ENCODE data around the gene LRRK1. TPM values are rescaled to one million over a fixed set of nuclear protein-coding genes. Genes with fewer than 3 reads are reported as not detected.

LRRK1 gene
- total RNA-seq, 2 experiments from 2014 or later, result 0.40 to 0.45 TPM

- Mint-ChIP-seq H3K27ac (no peak overlapping the region), H3K9me3 (no peaks in the 10 kb centered on the region), H3K36me3 (ENCODE audit: low read depth) (no peaks in the 10 kb centered on the region), H3K4me3 (no peak overlapping the region), H3K4me1 (peaks cover 7% of the 10 kb centered on the region), H3K27me3 (no peaks in the 10 kb centered on the region)
- ChIA-PET POLR2A (no interaction called here), CTCF (interaction anchor here (0.6 to 1.6 kb wide), 7 partner anchors 12 to 467 kb away, joined by 3 to 6 read pairs (median 3); no protein-coding TSS in a partner anchor)
- DNase-seq, result no peak
These were observed 195.5 kb downstream of the LRRK1 start for GRCh38 chr15:101114610-101115009.

GRCh38 chr15:101115393-101115785 is 196.2 kb downstream of the LRRK1 start:
- POLR2A ChIA-PET, result no interaction called here
- CTCF ChIA-PET, result interaction anchor here (1.0 to 1.6 kb wide), 6 partner anchors 11 to 133 kb away, joined by 3 to 6 read pairs (median 4); no protein-coding TSS in a partner anchor
- no peaks in the 10 kb centered on the region for H3K27me3 Mint-ChIP-seq
- H3K4me1 Mint-ChIP-seq, result peaks cover 7% of the 10 kb centered on the region
- H3K4me3 Mint-ChIP-seq, result no peak overlapping the region
- H3K27ac Mint-ChIP-seq, result no peak overlapping the region
- H3K9me3 Mint-ChIP-seq, result no peaks in the 10 kb centered on the region
- no peak for DNase-seq
- H3K36me3 Mint-ChIP-seq (ENCODE audit: low read depth), result no peaks in the 10 kb centered on the region

GRCh38 chr15:101115786-101116680 is 196.9 kb downstream of the LRRK1 start:
- CTCF ChIA-PET, result interaction anchor here (1.0 to 1.6 kb wide), 5 partner anchors 12 to 133 kb away, joined by 3 to 6 read pairs (median 3); no protein-coding TSS in a partner anchor
- Mint-ChIP-seq H3K4me3 (no peak overlapping the region), H3K27me3 (no peaks in the 10 kb centered on the region), H3K27ac (no peak overlapping the region), H3K4me1 (peaks cover 9% of the 10 kb centered on the region), H3K9me3 (no peaks in the 10 kb centered on the region), H3K36me3 (ENCODE audit: low read depth) (no peaks in the 10 kb centered on the region)
- POLR2A ChIA-PET, result no interaction called here
- no peak for DNase-seq

- no peaks in the 10 kb centered on the region for H3K36me3 Mint-ChIP-seq (ENCODE audit: low read depth)
- CTCF ChIA-PET, result interaction anchor here (1.1 kb wide), 1 partner anchor 10 kb away, joined by 3 read pairs; no protein-coding TSS in a partner anchor
- no peak for DNase-seq
- H3K4me3 Mint-ChIP-seq, result no peak overlapping the region
- H3K9me3 Mint-ChIP-seq, result no peaks in the 10 kb centered on the region
- peaks cover 12% of the 10 kb centered on the region for H3K4me1 Mint-ChIP-seq
- POLR2A ChIA-PET, result interaction anchor here (0.5 kb wide), 1 partner anchor 686 kb away, joined by 4 read pairs; no protein-coding TSS in a partner anchor
- no peaks in the 10 kb centered on the region for H3K27me3 Mint-ChIP-seq
- H3K27ac Mint-ChIP-seq, result no peak overlapping the region
These were observed 197.5 kb downstream of the LRRK1 start for GRCh38 chr15:101116681-101116976.

- POLR2A ChIA-PET, result no interaction called here
- H3K4me1 Mint-ChIP-seq, result peaks cover 27% of the 10 kb centered on the region
- H3K36me3 Mint-ChIP-seq (ENCODE audit: low read depth), result peaks cover 3% of the 10 kb centered on the region
- no peak overlapping the region for H3K4me3 Mint-ChIP-seq
- no peak for DNase-seq
- H3K9me3 Mint-ChIP-seq, result no peaks in the 10 kb centered on the region
- H3K27ac Mint-ChIP-seq, result no peak overlapping the region
- H3K27me3 Mint-ChIP-seq, result no peaks in the 10 kb centered on the region
- CTCF ChIA-PET, result no interaction called here
These were observed 199.0 kb downstream of the LRRK1 start for GRCh38 chr15:101118116-101118515.

GRCh38 chr15:101118615-101119014 is 199.5 kb downstream of the LRRK1 start:
- H3K4me1 Mint-ChIP-seq, result peaks cover 32% of the 10 kb centered on the region
- no peak for DNase-seq
- no peak overlapping the region for H3K27ac Mint-ChIP-seq
- H3K9me3 Mint-ChIP-seq, result no peaks in the 10 kb centered on the region
- no peaks in the 10 kb centered on the region for H3K27me3 Mint-ChIP-seq
- peaks cover 3% of the 10 kb centered on the region for H3K36me3 Mint-ChIP-seq (ENCODE audit: low read depth)
- CTCF ChIA-PET, result interaction anchor here (1.0 to 1.5 kb wide), 4 partner anchors 13 to 71 kb away, joined by 3 to 6 read pairs (median 4); no protein-coding TSS in a partner anchor
- POLR2A ChIA-PET, result no interaction called here
- no peak overlapping the region for H3K4me3 Mint-ChIP-seq

GRCh38 chr15:101119181-101119580 is 200.0 kb downstream of the LRRK1 start:
- ChIA-PET POLR2A (no interaction called here), CTCF (interaction anchor here (1.0 to 1.5 kb wide), 4 partner anchors 14 to 70 kb away, joined by 3 to 6 read pairs (median 4); no protein-coding TSS in a partner anchor)
- DNase-seq, result no peak
- H3K36me3 Mint-ChIP-seq (ENCODE audit: low read depth), result peaks cover 9% of the 10 kb centered on the region
- no peak overlapping the region for H3K4me3 Mint-ChIP-seq
- H3K27ac Mint-ChIP-seq, result no peak overlapping the region
- H3K27me3 Mint-ChIP-seq, result no peaks in the 10 kb centered on the region
- H3K4me1 Mint-ChIP-seq, result peaks cover 37% of the 10 kb centered on the region
- H3K9me3 Mint-ChIP-seq, result peaks cover 4% of the 10 kb centered on the region

Other genes starting within 250 kb of the LRRK1 start
- gene ALDH1A3, start 39.5 kb upstream of the LRRK1 start, total RNA-seq, result not detected